ENCODE measurements around the gene MTOR. TPM values are rescaled to one million over a fixed set of nuclear protein-coding genes. Genes with fewer than 3 reads are reported as not detected.
"Not testable (repeated sequence)": the region's sequence is repeated elsewhere in the genome, so short reads cannot be mapped to it uniquely, and the experiment has no call there.

The MTOR gene
- total and polyA plus RNA-seq, 10 of the 15 experiments (the other 5 are each of a cell fraction or from before 2014, with no cell fraction given) = 6.6 to 41.8 (median 29.8) TPM

DNA sequence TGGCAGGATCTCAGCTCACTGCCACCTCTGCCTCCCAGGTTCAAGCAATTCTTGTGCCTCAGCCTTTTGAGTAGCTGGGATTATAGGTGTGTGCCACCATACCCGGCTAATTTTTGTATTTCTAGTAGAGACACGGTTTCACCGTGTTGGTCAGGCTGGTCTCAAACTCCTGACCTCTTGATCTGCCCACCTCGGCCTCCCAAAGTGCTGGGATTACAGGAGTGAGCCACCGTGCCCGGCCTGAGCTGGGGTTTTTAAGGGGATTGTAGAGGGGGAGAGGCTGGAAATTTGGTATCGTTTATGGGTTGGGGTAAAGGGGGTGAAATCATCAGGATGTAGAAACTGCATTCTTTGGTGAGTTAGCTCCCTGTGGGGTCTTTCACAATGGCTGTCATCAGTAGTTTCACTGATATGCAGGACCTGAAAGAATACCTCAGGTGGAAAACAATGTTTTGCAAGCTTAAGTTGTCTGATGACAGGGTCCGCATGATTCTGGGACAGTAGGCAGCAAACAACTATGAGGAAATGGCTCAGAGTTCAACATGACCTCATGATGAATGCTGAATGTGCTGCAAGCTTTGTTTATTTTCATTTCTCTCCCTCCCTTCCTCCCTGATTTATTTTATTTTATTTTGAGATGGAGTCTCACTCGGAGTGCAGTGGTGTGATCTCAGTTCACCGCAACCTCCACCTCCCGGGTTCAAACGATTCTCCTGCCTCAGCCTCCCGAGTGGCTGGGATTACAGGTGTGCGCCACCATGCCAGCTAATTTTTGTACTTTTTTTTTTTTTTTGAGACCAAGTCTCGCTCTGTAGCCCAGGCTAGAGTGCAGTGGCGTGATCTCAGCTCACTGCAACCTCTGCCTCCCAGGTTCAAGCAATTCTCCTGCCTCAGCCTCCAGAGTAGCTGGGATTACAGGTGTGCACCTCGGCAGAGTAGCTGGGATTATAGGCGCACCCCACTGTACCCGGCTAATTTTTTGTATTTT, 5.3 kb upstream of the MTOR start:
- H3K79me2 ChIP-seq (ENCODE audit: control insufficient read depth, insufficient read depth, low read length); H3K4me2 ChIP-seq (ENCODE audit: control insufficient read depth, insufficient read depth); in situ Hi-C loops (cut with MboI); H3K27ac ChIP-seq (ENCODE audit: control insufficient read depth, insufficient read depth); DNase-seq (ENCODE audit: low read depth, low spot score); H3K27me3 ChIP-seq (replicated peaks in 1 of 2; ENCODE audit: control insufficient read depth in 2 of 2, insufficient read depth in 2 of 2, low read length in 1 of 2); H3K9ac ChIP-seq (ENCODE audit: control insufficient read depth, insufficient read depth, low read length); H3K4me1 ChIP-seq (ENCODE audit: control insufficient read depth, insufficient read depth, low read length); BruUV-seq (replicated peaks); H2AFZ ChIP-seq (ENCODE audit: control insufficient read depth, low read depth, low read length); ATAC-seq; H4K20me1 ChIP-seq (ENCODE audit: control insufficient read depth, insufficient read depth); H3K36me3 ChIP-seq (ENCODE audit: control insufficient read depth in 2 of 2, insufficient read depth in 2 of 2, low read length in 1 of 2); intact Hi-C loops (cut with micrococcal nuclease; ENCODE audit: unreplicated experiment); H3K4me3 ChIP-seq; H3K9me3 ChIP-seq (replicated peaks; ENCODE audit: control insufficient read depth, insufficient read depth, low read length); FAIRE-seq; SMC1A ChIA-PET (ENCODE audit: uncharacterized antibody, unreplicated experiment): not testable (repeated sequence)
- WGBS (ENCODE audit: insufficient coverage, insufficient replicate concordance, low lambda C conversion rate, missing lambda C conversion rate) = 65% methylated on average over 18 of the region's 19 CpGs
- POLR2A ChIA-PET = interaction anchor here (0.7 kb wide), 1 partner anchor 1447 kb away, joined by 4 read pairs; no protein-coding TSS in a partner anchor
- RAD21 ChIA-PET (ENCODE audit: unreplicated experiment) = interaction anchor here (0.6 kb wide), 1 partner anchor 229 kb away, joined by 3 read pairs; no protein-coding TSS in a partner anchor
- CTCF ChIA-PET = interaction anchor here (0.6 to 1.3 kb wide), 3 partner anchors 26 to 421 kb away, joined by 3 to 4 read pairs (median 3); no protein-coding TSS in a partner anchor

DNA sequence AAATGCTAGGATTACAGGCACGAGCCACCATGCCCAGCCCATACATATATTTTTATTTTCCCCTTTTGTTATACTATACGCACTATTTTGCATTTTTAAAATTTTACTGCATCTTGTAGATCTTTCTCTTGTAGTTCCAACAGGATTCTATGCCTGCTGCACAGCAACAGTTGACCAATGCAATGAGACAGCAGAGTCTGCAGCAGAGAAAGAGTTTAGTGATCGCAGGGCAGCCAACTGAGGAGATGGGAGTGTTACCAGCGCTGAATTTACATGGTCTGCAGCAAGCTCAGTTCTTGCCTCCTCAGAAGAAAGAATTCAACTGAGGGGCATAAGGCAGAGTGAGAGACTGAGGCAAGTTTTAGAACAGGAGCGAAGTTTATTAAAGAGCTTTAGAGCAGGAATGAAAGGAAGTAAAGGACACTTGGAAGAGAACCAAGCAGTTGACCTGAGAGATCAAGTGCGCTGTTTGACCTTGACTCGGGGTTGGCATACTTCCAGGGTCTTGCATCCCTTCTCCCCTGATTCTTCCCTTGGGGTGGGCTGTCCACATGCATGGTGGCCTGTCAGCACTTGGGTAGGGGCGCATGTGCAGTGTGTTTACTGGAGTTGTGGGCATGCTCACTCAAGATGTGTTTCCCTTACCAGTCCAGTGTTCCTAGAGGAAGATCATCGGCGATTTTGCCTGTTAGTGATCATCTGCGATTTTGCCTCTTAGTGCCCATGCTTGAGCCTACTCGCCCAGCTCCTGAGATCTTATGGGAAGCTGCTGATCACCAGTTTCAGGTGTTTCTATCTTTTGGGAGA, 4.1 kb upstream of the MTOR start:
- Histone ChIP-seq H2AFZ (ENCODE audit: control insufficient read depth, low read depth, low read length) (no peak overlapping the region), H3K4me2 (ENCODE audit: control insufficient read depth, insufficient read depth) (no peak overlapping the region), H3K27ac (ENCODE audit: control insufficient read depth, insufficient read depth) (no peak overlapping the region), H3K36me3 (ENCODE audit: control insufficient read depth in 2 of 2, insufficient read depth in 2 of 2, low read length in 1 of 2) (no peaks in the 10 kb centered on the region), H3K4me1 (ENCODE audit: control insufficient read depth, insufficient read depth, low read length) (no peaks in the 10 kb centered on the region), H3K9me3 (replicated peaks; ENCODE audit: control insufficient read depth, insufficient read depth, low read length) (no peaks in the 10 kb centered on the region), H3K79me2 (ENCODE audit: control insufficient read depth, insufficient read depth, low read length) (peaks cover 9% of the 10 kb centered on the region), H4K20me1 (ENCODE audit: control insufficient read depth, insufficient read depth) (no peaks in the 10 kb centered on the region), H3K9ac (ENCODE audit: control insufficient read depth, insufficient read depth, low read length) (no peak overlapping the region), H3K4me3 (no peak overlapping the region), H3K27me3 (replicated peaks in 1 of 2; ENCODE audit: control insufficient read depth in 2 of 2, insufficient read depth in 2 of 2, low read length in 1 of 2) (no peaks in the 10 kb centered on the region)
- ChIA-PET CTCF (interaction anchor here (1.0 to 1.3 kb wide), 2 partner anchors 25 to 229 kb away, joined by 3 to 4 read pairs; no protein-coding TSS in a partner anchor), SMC1A (ENCODE audit: uncharacterized antibody, unreplicated experiment) (interaction anchor here (0.6 to 1.4 kb wide), 2 partner anchors 14 to 411 kb away, joined by 3 read pairs; no protein-coding TSS in a partner anchor), POLR2A (interaction anchor here (0.6 kb wide), 2 partner anchors 23 to 668 kb away, joined by 3 to 9 read pairs; no protein-coding TSS in a partner anchor), RAD21 (ENCODE audit: unreplicated experiment) (no interaction called here)
- TF ChIP-seq ETV6 (conservative IDR thresholded peaks at IDR 0.05 in 1 of 2, IDR thresholded peaks at IDR 0.05 in 1 of 2; ENCODE audit: borderline replicate concordance in 1 of 2, low read depth in 1 of 2) = no peak
- TF ChIP-seq SUZ12 (IDR thresholded peaks at IDR 0.05; ENCODE audit: unreplicated experiment) = no peak
- TF ChIP-seq, protein P1, sequence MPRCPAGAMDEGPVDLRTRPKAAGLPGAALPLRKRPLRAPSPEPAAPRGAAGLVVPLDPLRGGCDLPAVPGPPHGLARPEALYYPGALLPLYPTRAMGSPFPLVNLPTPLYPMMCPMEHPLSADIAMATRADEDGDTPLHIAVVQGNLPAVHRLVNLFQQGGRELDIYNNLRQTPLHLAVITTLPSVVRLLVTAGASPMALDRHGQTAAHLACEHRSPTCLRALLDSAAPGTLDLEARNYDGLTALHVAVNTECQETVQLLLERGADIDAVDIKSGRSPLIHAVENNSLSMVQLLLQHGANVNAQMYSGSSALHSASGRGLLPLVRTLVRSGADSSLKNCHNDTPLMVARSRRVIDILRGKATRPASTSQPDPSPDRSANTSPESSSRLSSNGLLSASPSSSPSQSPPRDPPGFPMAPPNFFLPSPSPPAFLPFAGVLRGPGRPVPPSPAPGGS (IDR thresholded peaks at IDR 0.05; ENCODE audit: borderline replicate concordance, insufficient read depth, low read depth, low read length, poor library complexity, severe bottlenecking) = peak; percentile 69
- no peak for TF ChIP-seq RCOR1 (conservative IDR thresholded peaks at IDR 0.05; ENCODE audit: low read depth, low read length)
- TF ChIP-seq, protein P2, sequence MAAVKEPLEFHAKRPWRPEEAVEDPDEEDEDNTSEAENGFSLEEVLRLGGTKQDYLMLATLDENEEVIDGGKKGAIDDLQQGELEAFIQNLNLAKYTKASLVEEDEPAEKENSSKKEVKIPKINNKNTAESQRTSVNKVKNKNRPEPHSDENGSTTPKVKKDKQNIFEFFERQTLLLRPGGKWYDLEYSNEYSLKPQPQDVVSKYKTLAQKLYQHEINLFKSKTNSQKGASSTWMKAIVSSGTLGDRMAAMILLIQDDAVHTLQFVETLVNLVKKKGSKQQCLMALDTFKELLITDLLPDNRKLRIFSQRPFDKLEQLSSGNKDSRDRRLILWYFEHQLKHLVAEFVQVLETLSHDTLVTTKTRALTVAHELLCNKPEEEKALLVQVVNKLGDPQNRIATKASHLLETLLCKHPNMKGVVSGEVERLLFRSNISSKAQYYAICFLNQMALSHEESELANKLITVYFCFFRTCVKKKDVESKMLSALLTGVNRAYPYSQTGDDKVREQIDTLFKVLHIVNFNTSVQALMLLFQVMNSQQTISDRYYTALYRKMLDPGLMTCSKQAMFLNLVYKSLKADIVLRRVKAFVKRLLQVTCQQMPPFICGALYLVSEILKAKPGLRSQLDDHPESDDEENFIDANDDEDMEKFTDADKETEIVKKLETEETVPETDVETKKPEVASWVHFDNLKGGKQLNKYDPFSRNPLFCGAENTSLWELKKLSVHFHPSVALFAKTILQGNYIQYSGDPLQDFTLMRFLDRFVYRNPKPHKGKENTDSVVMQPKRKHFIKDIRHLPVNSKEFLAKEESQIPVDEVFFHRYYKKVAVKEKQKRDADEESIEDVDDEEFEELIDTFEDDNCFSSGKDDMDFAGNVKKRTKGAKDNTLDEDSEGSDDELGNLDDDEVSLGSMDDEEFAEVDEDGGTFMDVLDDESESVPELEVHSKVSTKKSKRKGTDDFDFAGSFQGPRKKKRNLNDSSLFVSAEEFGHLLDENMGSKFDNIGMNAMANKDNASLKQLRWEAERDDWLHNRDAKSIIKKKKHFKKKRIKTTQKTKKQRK (IDR thresholded peaks at IDR 0.05; ENCODE audit: low read depth, low read length) = no peak
- no peak for TF ChIP-seq YY1 (IDR thresholded peaks at IDR 0.05; ENCODE audit: low read depth, low read length)
- no peak for TF ChIP-seq STAT1 (conservative IDR thresholded peaks at IDR 0.05)
- 62% methylated on average over 12 of the region's 12 CpGs for WGBS (ENCODE audit: insufficient coverage, insufficient replicate concordance, low lambda C conversion rate, missing lambda C conversion rate)
- in situ Hi-C loops (cut with MboI) (no loop called here), intact Hi-C loops (cut with micrococcal nuclease; ENCODE audit: unreplicated experiment) (no loop called here)
- BruUV-seq (replicated peaks) = no TSS peak
- DNase-seq (ENCODE audit: low read depth, low spot score) (no peak), ATAC-seq (no peak), FAIRE-seq (no peak)
